H1 (cell line): ENCODE results near the gene CDK19. TPM values are rescaled to one million over a fixed set of nuclear protein-coding genes. Genes with fewer than 3 reads are reported as not detected.

Experiments used
- CTCF ChIA-PET: fragments of 300-600 bp; sonication (Branson Sonifier 250); formaldehyde crosslinking; loops from one replicate; lab custom pipeline; 2021; ENCODE audit not compliant: partially characterized antibody; lab: Charles Lee
- POLR2A ChIA-PET: fragments of 300-600 bp; sonication (Branson Sonifier 250); formaldehyde crosslinking; loops from one replicate; lab custom pipeline; 2021; ENCODE audit warnings: inconsistent platforms; ENCODE audit not compliant: partially characterized antibody; lab: Charles Lee
- DNase-seq, 2 experiments: peaks; one replicate each; pipeline versions ENCODE4 v3.0.0 to v3.0.0-alpha.2; 2010 to 2022; ENCODE audit warnings: low spot score in 2 of 2, low read depth in 1 of 2, mixed read lengths in 1 of 2
- FAIRE-seq: peaks from 2 replicates; lab custom pipeline; 2011; peaks lifted over from hg19 to GRCh38; lab: Jason Lieb, UNC
- H2AFZ ChIP-seq: 2 replicates; pipeline ENCODE4 v1.8.1; 2012; ENCODE audit warnings: low read length, inconsistent platforms
- H2AK5ac ChIP-seq: 2 replicates; pipeline ENCODE4 v1.6.1; 2013; ENCODE audit warnings: low read depth, low read length
- H2BK120ac ChIP-seq: replicated peaks from 2 replicates; pipeline ENCODE3; 2013; ENCODE audit warnings: low read depth, low read length, inconsistent platforms
- H2BK12ac ChIP-seq: 2 replicates; pipeline ENCODE4 v1.6.1; 2013; ENCODE audit warnings: low read depth, low read length
- H2BK15ac ChIP-seq: 2 replicates; pipeline ENCODE4 v1.6.1; 2013; ENCODE audit warnings: low read length
- H2BK20ac ChIP-seq: 2 replicates; pipeline ENCODE4 v1.6.1; 2013; ENCODE audit warnings: low read length
- H2BK5ac ChIP-seq: 2 replicates; pipeline ENCODE4 v1.6.1; 2013; ENCODE audit warnings: low read depth, low read length
- H3K14ac ChIP-seq: 2 replicates; pipeline ENCODE4 v1.6.1; 2013; ENCODE audit warnings: inconsistent platforms; ENCODE audit not compliant: insufficient read length
- H3K18ac ChIP-seq: 2 replicates; pipeline ENCODE4 v1.6.1; 2013; ENCODE audit warnings: low read length; ENCODE audit errors: extremely low read depth
- H3K23ac ChIP-seq: 2 replicates; pipeline ENCODE4 v1.6.1; 2013; ENCODE audit warnings: inconsistent platforms; ENCODE audit not compliant: insufficient read length
- H3K23me2 ChIP-seq: 2 replicates; pipeline ENCODE4 v1.6.1; 2013; ENCODE audit warnings: low read depth, low read length
- H3K27ac ChIP-seq: 2 replicates; pipeline ENCODE4 v1.6.1; 2011; ENCODE audit warnings: low read depth, low read length, inconsistent platforms
- H3K27me3 ChIP-seq, 4 experiments: replicated peaks in 1 of 4; 1 replicate in 1 of 4; 2 replicates in 3 of 4; pipeline versions ENCODE4 v1.6.1 to v1.8.1; 2011 to 2013; ENCODE audit warnings: low read length in 3 of 4, mild to moderate bottlenecking in 3 of 4, inconsistent platforms in 2 of 4, mixed read lengths in 2 of 4, moderate library complexity in 1 of 4; ENCODE audit not compliant: control insufficient read depth in 3 of 4, insufficient read depth in 3 of 4; ENCODE audit errors: extremely low read depth in 1 of 4
- H3K36me3 ChIP-seq, 4 experiments: 2 replicates each; pipeline versions ENCODE4 v1.6.1 to v1.8.1; 2011 to 2013; ENCODE audit warnings: mild to moderate bottlenecking in 4 of 4, low read length in 3 of 4, moderate library complexity in 2 of 4, control low read depth in 1 of 4, inconsistent platforms in 1 of 4; ENCODE audit not compliant: insufficient read depth in 4 of 4, control insufficient read depth in 2 of 4
- H3K4ac ChIP-seq: replicated peaks from 2 replicates; pipeline ENCODE3; 2013; ENCODE audit warnings: low read length, low read depth, mixed read lengths, inconsistent platforms; ENCODE audit not compliant: insufficient read length
- H3K4me1 ChIP-seq, 4 experiments: replicated peaks in 1 of 4; 1 replicate in 1 of 4; 2 replicates in 3 of 4; pipeline versions ENCODE4 v1.6.1 to v1.8.1; 2011 to 2013; ENCODE audit warnings: low read length in 3 of 4, inconsistent platforms in 2 of 4, mixed read lengths in 1 of 4; ENCODE audit not compliant: insufficient read depth in 4 of 4, control insufficient read depth in 3 of 4
- H3K4me2 ChIP-seq, 2 experiments: 2 replicates each; pipeline versions ENCODE4 v1.6.1 to v1.8.1; 2011 to 2013; ENCODE audit warnings: low read depth in 2 of 2, low read length in 2 of 2, control low read depth in 1 of 2, inconsistent platforms in 1 of 2, mild to moderate bottlenecking in 1 of 2; ENCODE audit not compliant: insufficient read depth in 1 of 2
- H3K4me3 ChIP-seq, 4 experiments: fragments of 200-600, 300-600 bp in 1 of 4; sonication (generic), shearing (Covaris generic), sonication (Bioruptor Twin) in 1 of 4; 2 replicates each; pipeline versions ENCODE4 v1.5.1 to v1.8.1; 2011 to 2016; ENCODE audit warnings: low read length in 4 of 4, low read depth in 3 of 4, control low read depth in 2 of 4, inconsistent platforms in 2 of 4, mild to moderate bottlenecking in 2 of 4, mixed read lengths in 1 of 4, moderate library complexity in 1 of 4; ENCODE audit not compliant: insufficient read depth in 2 of 4; ENCODE audit errors: extremely low read depth in 1 of 4
- H3K56ac ChIP-seq: replicated peaks from 2 replicates; pipeline ENCODE3; 2013; ENCODE audit warnings: low read depth, mild to moderate bottlenecking, mixed read lengths, low read length, inconsistent platforms; ENCODE audit not compliant: insufficient read length
- H3K79me1 ChIP-seq: 2 replicates; pipeline ENCODE4 v1.6.1; 2013; ENCODE audit warnings: low read depth, low read length, control low read depth
- H3K79me2 ChIP-seq, 2 experiments: 2 replicates each; pipeline versions ENCODE4 v1.6.1 to v1.8.1; 2012 to 2013; ENCODE audit warnings: low read length in 2 of 2, mild to moderate bottlenecking in 2 of 2, inconsistent platforms in 1 of 2; ENCODE audit not compliant: insufficient read depth in 2 of 2, control insufficient read depth in 1 of 2
- H3K9ac ChIP-seq, 4 experiments: replicated peaks in 1 of 4; 1 replicate in 1 of 4; 2 replicates in 3 of 4; pipeline versions ENCODE4 v1.6.1 to v1.8.1; 2011 to 2013; ENCODE audit warnings: low read depth in 3 of 4, low read length in 3 of 4, control low read depth in 2 of 4, mild to moderate bottlenecking in 2 of 4, moderate library complexity in 2 of 4, inconsistent platforms in 1 of 4; ENCODE audit errors: extremely low read depth in 1 of 4
- H3K9me3 ChIP-seq, 2 experiments: 2 replicates each; pipeline versions ENCODE4 v1.6.1 to v1.8.1; 2012 to 2013; ENCODE audit warnings: mild to moderate bottlenecking in 2 of 2, moderate library complexity in 2 of 2, control low read depth in 1 of 2, inconsistent platforms in 1 of 2, low read depth in 1 of 2, low read length in 1 of 2, mixed read lengths in 1 of 2; ENCODE audit not compliant: insufficient read depth in 2 of 2
- H4K20me1 ChIP-seq, 2 experiments: replicated peaks in 1 of 2; 2 replicates each; pipeline versions ENCODE3 to v1.8.1; 2011 to 2013; ENCODE audit warnings: inconsistent platforms in 2 of 2, low read length in 2 of 2, mild to moderate bottlenecking in 1 of 2; ENCODE audit not compliant: insufficient read depth in 2 of 2, control insufficient read depth in 1 of 2
- H4K5ac ChIP-seq: 2 replicates; pipeline ENCODE4 v1.6.1; 2013; ENCODE audit warnings: low read length, low read depth, mixed read lengths, inconsistent platforms; ENCODE audit not compliant: insufficient read length
- H4K8ac ChIP-seq: 2 replicates; pipeline ENCODE4 v1.8.0; 2013; ENCODE audit warnings: mild to moderate bottlenecking, moderate library complexity, low read length, inconsistent platforms; ENCODE audit not compliant: insufficient read depth; ENCODE audit errors: extremely low read depth
- H4K91ac ChIP-seq: replicated peaks from 2 replicates; pipeline ENCODE3; 2013; ENCODE audit warnings: low read length, mixed read lengths, inconsistent platforms; ENCODE audit not compliant: insufficient read length
- RAD21 ChIP-seq, 2 experiments: IDR thresholded peaks in 1 of 2; conservative IDR thresholded peaks in 1 of 2; 2 replicates each; pipeline ENCODE4 v1.6.1; 2011; ENCODE audit warnings: low read depth in 2 of 2, low read length in 2 of 2, improper control_type of control experiment in 1 of 2, inconsistent platforms in 1 of 2, mild to moderate bottlenecking in 1 of 2, moderate library complexity in 1 of 2
- RFX5 ChIP-seq: IDR thresholded peaks from 2 replicates; pipeline ENCODE4 v1.6.1; 2011; ENCODE audit warnings: low read depth, low read length, improper control_type of control experiment, borderline replicate concordance
- TEAD4 ChIP-seq: IDR thresholded peaks from 2 replicates; pipeline ENCODE4 v1.6.1; 2012; ENCODE audit warnings: low read depth, low read length, inconsistent platforms, mixed read lengths
- WGBS, 2 experiments: shearing (Covaris generic) in 1 of 2; methylation state at CpG; one replicate each; pipeline versions ENCODE4 v1.1.6 to v1.1.7; 2013 to 2015; ENCODE audit warnings: low lambda C conversion rate in 2 of 2, mixed read lengths in 2 of 2, inconsistent platforms in 1 of 2, low coverage in 1 of 2, missing lambda C conversion rate in 1 of 2; ENCODE audit not compliant: insufficient replicate concordance in 2 of 2, insufficient coverage in 1 of 2, insufficient read length in 1 of 2; ENCODE audit errors: extremely low coverage in 1 of 2, missing lambda C conversion rate in 1 of 2; 5-methylcytosine and 5-hydroxymethylcytosine counted together
- polyA plus RNA-seq, 7 experiments: library from polyadenylated mRNA; depleted of rRNA in 3 of 7; stranded (reverse) in 5 of 7; unstranded in 2 of 7; fragments of >200 nt in 5 of 7; fragments of 200-250 nt in 2 of 7; gene quantifications; 1 replicate in 5 of 7; 2 replicates in 1 of 7; 4 replicates in 1 of 7; pipeline versions ENCODE4 v1.2.1 to v1.2.3, GENCODE V29; 2011 to 2013; ENCODE audit warnings: missing spikeins in 2 of 7, mixed read lengths in 2 of 7
- total RNA-seq: library from RNA; stranded (reverse); fragmentation: NEBNext Ultra II Directional; extraction: Animal tissue kit (Norgen Biotek cat#: 25700); gene quantifications from 2 replicates; pipeline ENCODE4 v1.2.1, GENCODE V29; 2021

Gene CDK19
- total and polyA plus RNA-seq, 2 of the 8 experiments (the other 6 are each of a cell fraction or from before 2014, with no cell fraction given), result 4.9 to 12.6 TPM

DNA sequence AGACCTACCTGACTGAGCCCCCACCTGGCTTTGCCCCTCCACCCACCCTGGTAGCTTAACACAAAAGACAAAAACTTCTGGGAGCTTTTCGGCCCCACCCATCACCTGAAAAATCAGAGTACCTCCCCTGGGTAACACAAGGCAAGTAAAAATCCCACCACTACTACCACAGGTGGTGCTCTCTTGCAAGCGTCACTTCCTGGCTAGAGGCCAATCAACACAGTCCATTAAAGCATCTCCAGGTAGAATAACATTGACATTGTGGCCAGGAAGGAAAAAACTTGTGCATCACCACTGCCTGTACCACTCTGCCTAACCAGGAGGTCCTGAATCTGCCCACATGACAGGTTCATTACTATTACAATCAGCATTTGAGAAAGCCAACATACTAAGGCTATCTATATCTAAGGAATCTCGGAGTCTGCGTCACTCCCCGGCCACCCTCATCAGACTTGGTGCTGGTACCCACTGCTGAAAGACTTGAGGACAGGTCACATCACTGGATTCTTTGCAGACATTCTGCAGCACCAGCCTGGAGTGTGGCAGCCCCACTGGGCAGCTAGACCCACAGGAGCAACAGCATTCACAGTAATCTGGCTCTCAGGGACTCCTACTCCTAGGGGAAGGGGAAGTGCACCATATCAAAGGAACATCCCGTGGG is 125.9 kb downstream of the CDK19 start:
- no peak overlapping the region for H3K18ac ChIP-seq
- H3K23ac ChIP-seq, result no peak overlapping the region
- H3K4ac ChIP-seq, result no peak overlapping the region
- H3K14ac ChIP-seq, result no peak overlapping the region
- no peak overlapping the region for H4K91ac ChIP-seq
- H2BK12ac ChIP-seq, result no peak overlapping the region
- peaks cover 2% of the 10 kb centered on the region; the same call in 1 of the 2 replicates for H3K79me1 ChIP-seq
- peak; percentile 33; the same call in 1 of the 2 replicates for TF ChIP-seq RFX5
- TF ChIP-seq RAD21 (IDR thresholded peaks at IDR 0.05 in 1 of 2, conservative IDR thresholded peaks at IDR 0.05 in 1 of 2; ENCODE audit: low read depth in 2 of 2, low read length in 2 of 2), result peak in 1 of 2 experiments; percentile 1; a peak in 1 of 4 replicates
- TF ChIP-seq TEAD4, result no peak
- no peak overlapping the region for H2BK20ac ChIP-seq
- ChIA-PET POLR2A (interaction anchor here (0.8 to 3.6 kb wide), 3 partner anchors 129 to 189 kb away, joined by 3 to 17 read pairs (median 3); partner anchors contain the start of gene AMD1), CTCF (interaction anchor here (0.7 to 1.4 kb wide), 8 partner anchors 10 to 247 kb away, joined by 3 to 4 read pairs (median 3); no protein-coding TSS in a partner anchor)
- 88% methylated on average over 6 of the region's 6 CpGs; no CpG with 5 or more reads in 1 of the 2 experiments for WGBS, 2 experiments
- no peak overlapping the region for H3K4me2 ChIP-seq
- no peak overlapping the region for H3K4me3 ChIP-seq
- no peak overlapping the region for H3K9ac ChIP-seq
- no peak overlapping the region for H4K5ac ChIP-seq
- H3K23me2 ChIP-seq, result no peaks in the 10 kb centered on the region
- FAIRE-seq (no peak), DNase-seq (no peak)
- no peak overlapping the region for H2BK120ac ChIP-seq
- peaks cover 0 to 4% of the 10 kb centered on the region in 2 experiments for H4K20me1 ChIP-seq
- H2BK5ac ChIP-seq, result no peak overlapping the region; the same call in 1 of the 2 replicates
- no peak overlapping the region for H4K8ac ChIP-seq
- no peaks in the 10 kb centered on the region for H3K27me3 ChIP-seq
- no peak overlapping the region for H2AFZ ChIP-seq
- H3K27ac ChIP-seq, result no peak overlapping the region
- H3K9me3 ChIP-seq, result no peaks in the 10 kb centered on the region
- H3K36me3 ChIP-seq, result no peaks in the 10 kb centered on the region
- H2BK15ac ChIP-seq, result no peak overlapping the region
- H3K56ac ChIP-seq, result no peak overlapping the region
- peaks cover 0 to under 1% of the 10 kb centered on the region in 2 experiments; a peak in 1 of 4 replicates for H3K79me2 ChIP-seq
- H3K4me1 ChIP-seq, result peaks cover 0 to 13% (median 5%) of the 10 kb centered on the region in 4 experiments; a peak in 4 of 7 replicates
- H2AK5ac ChIP-seq, result no peak overlapping the region
